ENCODE results near the gene PDE6A. TPM values are rescaled to one million over a fixed set of nuclear protein-coding genes. Genes with fewer than 3 reads are reported as not detected.

PDE6A gene
- total RNA-seq, 2 experiments from 2014 or later = not detected

- ATAC-seq (ENCODE audit: low read depth) = no peak
- peaks cover 24% of the 10 kb centered on the region for H3K27me3 Mint-ChIP-seq
- POLR2A ChIA-PET = no interaction called here
Measured at GRCh38 chr5:149930749-149931574, 13.6 kb downstream of the PDE6A start.

GRCh38 chr5:149930043-149930748 lies 14.4 kb downstream of the PDE6A start:
- Mint-ChIP-seq H3K27me3 (peaks cover 24% of the 10 kb centered on the region), H3K9me3 (no peaks in the 10 kb centered on the region), H3K27ac (no peak overlapping the region), H3K4me1 (peaks cover 3% of the 10 kb centered on the region), H3K4me3 (no peak overlapping the region), H3K36me3 (no peaks in the 10 kb centered on the region)
- POLR2A ChIA-PET = no interaction called here
- no peak for ATAC-seq (ENCODE audit: low read depth)
- no peak for DNase-seq

More at GRCh38 chr5:149930749-149931574, 13.6 kb downstream of the PDE6A start:
- H3K36me3 Mint-ChIP-seq = no peaks in the 10 kb centered on the region
- no peak for DNase-seq
- no peak overlapping the region for H3K4me3 Mint-ChIP-seq
- H3K9me3 Mint-ChIP-seq = no peaks in the 10 kb centered on the region
- H3K27ac Mint-ChIP-seq = no peak overlapping the region
- H3K4me1 Mint-ChIP-seq = peaks cover 3% of the 10 kb centered on the region

- no peaks in the 10 kb centered on the region for H3K36me3 Mint-ChIP-seq
- no peak overlapping the region for H3K27ac Mint-ChIP-seq
- H3K27me3 Mint-ChIP-seq = peaks cover 7% of the 10 kb centered on the region
- no peaks in the 10 kb centered on the region for H3K4me1 Mint-ChIP-seq
- ATAC-seq (ENCODE audit: low read depth) (no peak), DNase-seq (no peak)
- H3K9me3 Mint-ChIP-seq = no peaks in the 10 kb centered on the region
- POLR2A ChIA-PET = no interaction called here
- H3K4me3 Mint-ChIP-seq = no peak overlapping the region
Measured at GRCh38 chr5:149924486-149924885, 20.1 kb downstream of the PDE6A start.

- peaks cover 3% of the 10 kb centered on the region for H3K27me3 Mint-ChIP-seq
- no peaks in the 10 kb centered on the region for H3K4me1 Mint-ChIP-seq
- ATAC-seq (ENCODE audit: low read depth) = no peak
- DNase-seq = no peak
- H3K4me3 Mint-ChIP-seq = no peak overlapping the region
- H3K36me3 Mint-ChIP-seq = no peaks in the 10 kb centered on the region
- POLR2A ChIA-PET = no interaction called here
- no peaks in the 10 kb centered on the region for H3K9me3 Mint-ChIP-seq
- no peak overlapping the region for H3K27ac Mint-ChIP-seq
Measured at GRCh38 chr5:149922950-149923349, 21.6 kb downstream of the PDE6A start.

- ATAC-seq (ENCODE audit: low read depth) (no peak), DNase-seq (no peak)
- H3K9me3 Mint-ChIP-seq = no peaks in the 10 kb centered on the region
- H3K4me1 Mint-ChIP-seq = no peaks in the 10 kb centered on the region
- H3K4me3 Mint-ChIP-seq = no peak overlapping the region
- no peak overlapping the region for H3K27ac Mint-ChIP-seq
- POLR2A ChIA-PET = no interaction called here
- peaks cover 3% of the 10 kb centered on the region for H3K27me3 Mint-ChIP-seq
- H3K36me3 Mint-ChIP-seq = no peaks in the 10 kb centered on the region
Measured at GRCh38 chr5:149921597-149921996, 23.0 kb downstream of the PDE6A start.

GRCh38 chr5:149917073-149917676 lies 27.4 kb downstream of the PDE6A start:
- H3K36me3 Mint-ChIP-seq = no peaks in the 10 kb centered on the region

GRCh38 chr5:149916334-149917072 lies 28.1 kb downstream of the PDE6A start:
- Mint-ChIP-seq H3K27ac (no peak overlapping the region), H3K4me1 (peaks cover 6% of the 10 kb centered on the region), H3K27me3 (peaks cover 3% of the 10 kb centered on the region), H3K4me3 (no peak overlapping the region), H3K9me3 (no peaks in the 10 kb centered on the region), H3K36me3 (no peaks in the 10 kb centered on the region)
- no peak for ATAC-seq (ENCODE audit: low read depth)
- DNase-seq = no peak
- POLR2A ChIA-PET = no interaction called here

More at GRCh38 chr5:149917073-149917676, 27.4 kb downstream of the PDE6A start:
- H3K4me1 Mint-ChIP-seq = peaks cover 6% of the 10 kb centered on the region
- no peak for DNase-seq
- H3K27ac Mint-ChIP-seq = no peak overlapping the region
- ATAC-seq (ENCODE audit: low read depth) = no peak
- H3K9me3 Mint-ChIP-seq = no peaks in the 10 kb centered on the region
- peaks cover 3% of the 10 kb centered on the region for H3K27me3 Mint-ChIP-seq
- H3K4me3 Mint-ChIP-seq = no peak overlapping the region
- POLR2A ChIA-PET = no interaction called here

GRCh38 chr5:149915392-149916260 lies 29.0 kb downstream of the PDE6A start:
- Mint-ChIP-seq H3K4me3 (no peak overlapping the region), H3K36me3 (no peaks in the 10 kb centered on the region)

GRCh38 chr5:149913436-149914419 lies 30.9 kb downstream of the PDE6A start:
- Mint-ChIP-seq H3K9me3 (no peaks in the 10 kb centered on the region), H3K4me3 (no peak overlapping the region), H3K4me1 (peaks cover 6% of the 10 kb centered on the region), H3K36me3 (no peaks in the 10 kb centered on the region), H3K27ac (no peak overlapping the region), H3K27me3 (peaks cover 23% of the 10 kb centered on the region)
- POLR2A ChIA-PET = no interaction called here
- DNase-seq (no peak), ATAC-seq (ENCODE audit: low read depth) (no peak)

More at GRCh38 chr5:149915392-149916260, 29.0 kb downstream of the PDE6A start:
- Mint-ChIP-seq H3K27ac (no peak overlapping the region), H3K4me1 (peaks cover 6% of the 10 kb centered on the region), H3K9me3 (no peaks in the 10 kb centered on the region), H3K27me3 (peaks cover 7% of the 10 kb centered on the region)
- no peak for DNase-seq
- POLR2A ChIA-PET = no interaction called here
- no peak for ATAC-seq (ENCODE audit: low read depth)

GRCh38 chr5:149912226-149912871 lies 32.2 kb downstream of the PDE6A start:
- no peaks in the 10 kb centered on the region for H3K36me3 Mint-ChIP-seq
- H3K9me3 Mint-ChIP-seq = no peaks in the 10 kb centered on the region
- no peak overlapping the region for H3K4me3 Mint-ChIP-seq
- no peak overlapping the region for H3K27ac Mint-ChIP-seq
- ATAC-seq (ENCODE audit: low read depth) = no peak
- H3K27me3 Mint-ChIP-seq = peaks cover 31% of the 10 kb centered on the region
- POLR2A ChIA-PET = no interaction called here
- H3K4me1 Mint-ChIP-seq = peaks cover 6% of the 10 kb centered on the region
- no peak for DNase-seq

- Mint-ChIP-seq H3K27me3 (peaks cover 31% of the 10 kb centered on the region), H3K27ac (no peak overlapping the region), H3K4me3 (no peak overlapping the region), H3K4me1 (peaks cover 6% of the 10 kb centered on the region), H3K9me3 (no peaks in the 10 kb centered on the region), H3K36me3 (no peaks in the 10 kb centered on the region)
- DNase-seq (no peak), ATAC-seq (ENCODE audit: low read depth) (no peak)
- POLR2A ChIA-PET = no interaction called here
Measured at GRCh38 chr5:149911031-149911430, 33.6 kb downstream of the PDE6A start.
